Keratinocyte (primary cell): ENCODE measurements around the gene SAFB.

Experiments
- CTCF ChIP-seq, 3 experiments: IDR thresholded peaks in 1 of 3; conservative IDR thresholded peaks in 1 of 3; optimal IDR thresholded peaks in 1 of 3; 2 replicates in 2 of 3; 3 replicates in 1 of 3; pipeline versions ENCODE3 to v1.5.1; 2011; ENCODE audit warnings: low read length in 3 of 3, mild to moderate bottlenecking in 3 of 3, moderate library complexity in 2 of 3, control low read depth in 1 of 3, inconsistent platforms in 1 of 3; ENCODE audit not compliant: insufficient read depth in 2 of 3; ENCODE audit errors: extremely low read depth in 1 of 3
- EZH2 ChIP-seq: IDR thresholded peaks from one replicate; pipeline ENCODE4 v1.6.1; 2012; ENCODE audit warnings: inconsistent platforms, mild to moderate bottlenecking, low read length, moderate library complexity

GRCh38 chr19:5690955-5691821 is 68.3 kb downstream of the SAFB start:
- TF ChIP-seq CTCF (optimal IDR thresholded peaks at IDR 0.05 in 1 of 3, IDR thresholded peaks at IDR 0.05 in 1 of 3, conservative IDR thresholded peaks at IDR 0.05 in 1 of 3; ENCODE audit: extremely low read depth in 1 of 3, insufficient read depth in 2 of 3, low read length in 3 of 3) (no peak), EZH2 (no peak)
